Measurements from ENCODE around the gene ANK2.
"Not testable (repeated sequence)": the region's sequence is repeated elsewhere in the genome, so short reads cannot be mapped to it uniquely, and the experiment has no call there.

ANK2 gene

DNA sequence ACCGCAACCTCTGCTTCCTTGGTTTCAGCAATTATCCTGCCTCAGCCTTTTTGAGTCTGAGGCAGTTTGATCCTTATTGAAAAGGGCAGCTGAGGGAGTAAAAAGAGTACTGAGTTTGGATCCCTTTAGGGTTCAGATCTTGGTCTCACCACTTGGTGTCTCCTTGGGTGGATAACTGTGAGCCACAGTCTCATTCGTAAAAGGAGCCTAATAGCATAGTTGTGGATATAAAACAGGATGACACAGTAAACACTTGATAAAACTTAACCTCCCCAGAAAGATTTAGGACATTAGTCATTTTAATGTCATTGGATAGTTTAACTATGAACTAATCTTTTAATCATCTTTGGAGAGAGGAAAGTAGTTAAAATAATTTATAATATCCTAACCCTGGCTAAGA, 173.0 kb downstream of the ANK2 start:
- no peak for DNase-seq

DNA sequence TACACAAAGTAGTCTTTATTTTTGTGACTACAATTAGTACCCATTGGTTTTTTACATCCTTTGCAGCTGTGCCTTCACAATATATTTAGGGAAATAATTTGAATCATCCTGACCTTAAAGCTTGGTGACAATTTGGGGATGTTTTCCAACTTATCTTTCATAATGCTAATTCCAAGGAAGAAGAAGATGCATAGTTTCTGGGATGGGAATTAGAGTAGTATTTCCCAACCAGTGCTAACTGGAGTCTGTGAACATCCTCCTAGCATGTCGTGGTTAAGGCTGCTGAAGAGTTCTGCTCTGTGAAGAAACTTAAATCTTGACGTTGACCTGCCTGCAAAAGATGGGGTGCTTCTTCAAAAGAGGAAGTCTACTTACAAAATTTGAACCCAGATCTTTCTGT, 173.5 kb downstream of the ANK2 start:
- DNase-seq: no peak

GRCh38 chr4:113232194-113232593, 182.7 kb downstream of the ANK2 start:
- DNase-seq: no peak

- no peak for DNase-seq
Measured at GRCh38 chr4:113236916-113237315, 187.5 kb downstream of the ANK2 start.

DNA sequence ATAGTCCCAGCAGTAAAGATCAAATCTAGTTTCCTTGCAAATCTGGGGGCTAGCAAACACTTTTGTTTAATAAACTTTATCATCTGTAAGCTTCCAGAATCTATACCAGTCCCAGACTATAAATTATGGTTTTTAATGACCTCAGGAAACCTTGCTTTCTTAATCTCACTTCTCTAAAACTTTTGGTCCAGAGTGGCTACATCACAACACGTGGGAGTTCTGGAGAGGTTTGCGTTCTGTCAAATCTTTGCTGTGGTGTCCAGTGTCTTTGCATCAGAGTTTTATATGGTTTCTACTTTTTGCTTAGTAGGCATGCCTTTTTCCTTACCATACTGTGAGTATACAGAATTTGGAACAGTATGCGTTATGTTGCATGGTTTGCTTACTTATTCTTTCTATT, 193.9 kb downstream of the ANK2 start:
- DNase-seq: no peak

- not testable (repeated sequence) for DNase-seq
Measured at GRCh38 chr4:113244747-113245146, 195.3 kb downstream of the ANK2 start.

- no peak for DNase-seq
Measured at GRCh38 chr4:113248320-113248719, 198.9 kb downstream of the ANK2 start.

DNA sequence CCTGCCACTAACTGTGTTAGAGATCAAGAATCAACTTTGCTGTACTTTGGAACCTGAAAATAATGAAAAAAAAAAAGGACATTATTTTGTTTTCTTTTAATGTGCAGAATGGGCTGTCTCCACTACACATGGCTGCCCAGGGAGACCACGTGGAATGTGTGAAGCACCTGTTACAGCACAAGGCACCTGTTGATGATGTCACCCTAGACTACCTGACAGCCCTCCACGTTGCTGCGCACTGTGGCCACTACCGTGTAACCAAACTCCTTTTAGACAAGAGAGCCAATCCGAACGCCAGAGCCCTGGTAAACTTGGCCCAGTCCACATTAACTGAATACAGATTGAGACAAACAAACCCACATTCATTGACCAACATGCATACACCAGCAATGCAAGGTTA, 206.2 kb downstream of the ANK2 start:
- DNase-seq: no peak

- no peak for DNase-seq
Measured at GRCh38 chr4:113256946-113257345, 207.5 kb downstream of the ANK2 start.

- DNase-seq: no peak
Measured at GRCh38 chr4:113260688-113261087, 211.2 kb downstream of the ANK2 start.

DNA sequence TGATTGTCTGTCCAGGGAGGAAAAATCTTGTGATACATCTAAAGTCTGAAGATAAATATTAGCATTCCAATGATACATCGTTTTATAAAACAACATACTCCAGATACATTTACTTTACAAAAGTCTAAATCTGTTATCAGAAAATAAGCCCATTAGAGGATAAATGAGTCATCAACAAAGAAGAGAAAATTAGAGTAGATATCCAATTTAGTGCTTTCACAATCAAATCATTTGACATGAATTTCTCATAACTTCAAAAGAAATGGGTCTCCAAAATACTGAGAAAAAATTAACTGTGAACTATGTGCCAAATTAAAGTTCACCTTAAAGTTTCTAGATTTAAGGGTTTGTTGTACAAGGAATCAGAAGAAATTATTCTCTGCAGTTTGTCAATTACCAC, 213.8 kb downstream of the ANK2 start:
- no peak for DNase-seq

DNA sequence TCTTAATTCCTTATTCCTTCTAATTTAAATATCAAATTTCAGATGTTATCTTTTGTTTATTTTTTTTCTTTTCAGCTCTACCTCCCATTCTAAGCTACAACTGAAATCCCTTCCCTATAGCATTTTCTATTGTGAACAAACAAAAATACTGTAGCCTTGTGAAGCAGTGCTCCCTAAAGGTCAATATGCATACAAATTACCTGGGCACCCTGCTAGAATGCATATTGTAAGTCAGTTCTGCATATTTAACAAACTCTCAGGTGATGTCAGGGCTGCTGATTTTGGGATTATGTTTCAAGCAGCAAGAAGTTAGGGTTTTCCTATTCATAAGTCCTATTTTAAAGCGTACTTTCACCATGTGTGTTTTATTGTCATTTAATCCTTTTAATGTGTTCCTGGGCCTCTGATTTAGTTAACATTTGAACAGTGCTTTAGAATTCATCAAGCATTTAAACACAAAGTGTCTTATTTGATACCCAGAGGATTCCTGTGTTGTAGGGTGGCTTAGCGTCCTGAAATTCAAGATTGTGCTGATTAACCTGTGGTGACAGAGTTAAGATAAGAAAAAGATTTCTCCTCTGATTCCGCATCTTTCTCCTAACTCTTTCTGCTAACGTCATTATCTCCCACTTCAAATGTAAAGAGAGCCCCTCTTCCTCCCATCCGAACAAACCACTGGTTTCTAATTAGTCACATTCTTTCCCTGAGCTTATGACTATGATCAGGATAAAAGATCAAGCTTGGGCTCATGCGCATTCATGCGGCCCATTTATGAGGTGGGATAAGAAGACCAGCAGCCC, 221.3 kb downstream of the ANK2 start:
- DNase-seq: no peak

- DNase-seq: no peak
Measured at GRCh38 chr4:113272523-113272922, 223.1 kb downstream of the ANK2 start.

GRCh38 chr4:113273721-113274220, 224.3 kb downstream of the ANK2 start:
- no peak for DNase-seq

- no peak for DNase-seq
Measured at GRCh38 chr4:113276464-113277170, 227.2 kb downstream of the ANK2 start.

GRCh38 chr4:113278324-113278934, 229.0 kb downstream of the ANK2 start:
- peak; percentile 66 for DNase-seq

GRCh38 chr4:113285501-113285900, 236.0 kb downstream of the ANK2 start:
- DNase-seq: no peak

- no peak for DNase-seq
Measured at GRCh38 chr4:113288257-113288656, 238.8 kb downstream of the ANK2 start.

DNA sequence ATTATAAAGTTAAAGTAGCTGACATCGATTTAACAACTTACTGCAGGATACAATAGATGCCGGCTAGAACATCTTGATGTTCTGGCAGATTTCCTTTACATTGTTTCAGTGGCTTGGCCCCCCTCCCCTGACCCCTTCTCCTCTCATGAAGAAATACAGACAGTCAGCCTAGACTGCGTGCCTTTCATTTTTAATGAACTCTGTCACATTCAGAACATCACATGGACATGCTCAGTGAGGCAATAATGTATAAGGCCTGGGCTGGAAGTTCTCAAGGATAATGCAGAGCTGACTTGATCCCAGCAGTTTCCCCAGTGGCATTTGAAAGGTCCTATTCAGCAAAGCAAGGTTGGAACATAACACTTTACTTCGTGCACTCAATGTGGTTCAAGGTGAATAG, 239.2 kb downstream of the ANK2 start:
- DNase-seq: no peak

- no peak for DNase-seq
Measured at GRCh38 chr4:113289766-113290165, 240.3 kb downstream of the ANK2 start.

GRCh38 chr4:113290666-113291065, 241.2 kb downstream of the ANK2 start:
- no peak for DNase-seq

- no peak for DNase-seq
Measured at GRCh38 chr4:113292371-113293042, 243.1 kb downstream of the ANK2 start.

- no peak for DNase-seq
Measured at GRCh38 chr4:113293043-113293560, 243.6 kb downstream of the ANK2 start.
